GM19395 (cell line): ENCODE results near the gene KRT9.
"Not testable (repeated sequence)": the region's sequence is repeated elsewhere in the genome, so short reads cannot be mapped to it uniquely, and the experiment has no call there.

Experiments used
- ATAC-seq: cut with Tn5 transposase; IDR thresholded peaks from one replicate; pipeline ENCODE4 v1.9.1; 2021; ENCODE audit warnings: mild to moderate bottlenecking, moderate library complexity; ENCODE audit not compliant: unreplicated experiment

Gene KRT9

GRCh38 chr17:41547921-41548843, 23.7 kb downstream of the KRT9 start:
- ATAC-seq = no peak

- no peak for ATAC-seq
Measured at GRCh38 chr17:41547378-41547841, 24.4 kb downstream of the KRT9 start.

- ATAC-seq = no peak
Measured at GRCh38 chr17:41546819-41547218, 25.0 kb downstream of the KRT9 start.

GRCh38 chr17:41545829-41546410, 25.9 kb downstream of the KRT9 start:
- ATAC-seq = no peak

- no peak for ATAC-seq
Measured at GRCh38 chr17:41544935-41545334, 26.9 kb downstream of the KRT9 start.

GRCh38 chr17:41544491-41544892, 27.4 kb downstream of the KRT9 start:
- no peak for ATAC-seq

GRCh38 chr17:41542786-41543185, 29.1 kb downstream of the KRT9 start:
- ATAC-seq = not testable (repeated sequence)

- no peak for ATAC-seq
Measured at GRCh38 chr17:41542357-41542756, 29.5 kb downstream of the KRT9 start.

- ATAC-seq = no peak
Measured at GRCh38 chr17:41540921-41541625, 30.8 kb downstream of the KRT9 start.

- no peak for ATAC-seq
Measured at GRCh38 chr17:41539979-41540701, 31.7 kb downstream of the KRT9 start.

- ATAC-seq = no peak
Measured at GRCh38 chr17:41539071-41539492, 32.8 kb downstream of the KRT9 start.

GRCh38 chr17:41538565-41538991, 33.3 kb downstream of the KRT9 start:
- no peak for ATAC-seq

GRCh38 chr17:41537990-41538389, 33.9 kb downstream of the KRT9 start:
- ATAC-seq = no peak

- ATAC-seq = no peak
Measured at GRCh38 chr17:41537614-41537954, 34.3 kb downstream of the KRT9 start.

- no peak for ATAC-seq
Measured at GRCh38 chr17:41536741-41537613, 34.9 kb downstream of the KRT9 start.

GRCh38 chr17:41535764-41536481, 35.9 kb downstream of the KRT9 start:
- no peak for ATAC-seq

- ATAC-seq = no peak
Measured at GRCh38 chr17:41534899-41535546, 36.8 kb downstream of the KRT9 start.

- no peak for ATAC-seq
Measured at GRCh38 chr17:41533613-41534012, 38.2 kb downstream of the KRT9 start.
